Panc1 (cell line): ENCODE data around the gene IL1R2. TPM values are rescaled to one million over a fixed set of nuclear protein-coding genes. Genes with fewer than 3 reads are reported as not detected.

Source experiments
- ATAC-seq: fragments of 200-7000 bp; cut with Tn5 transposase; 2 replicates; pipeline ENCODE4 v1.9.1; 2020; ENCODE audit warnings: mild to moderate bottlenecking, moderate library complexity
- BruUV-seq: library from RNA; stranded (reverse); fragments of 400-500 nt; replicated peaks from 2 replicates; lab custom pipeline; 2021; lab: Mats Ljungman, UMichigan
- CTCF ChIA-PET: fragments of 300-600 bp; sonication (Branson Sonifier 250); formaldehyde crosslinking; loops from one replicate; lab custom pipeline; 2022; ENCODE audit warnings: antibody characterized with exemption; lab: Charles Lee
- POLR2A ChIA-PET: fragments of 300-600 bp; sonication (Branson Sonifier 250); formaldehyde crosslinking; loops from one replicate; lab custom pipeline; 2022; ENCODE audit warnings: antibody characterized with exemption; lab: Charles Lee
- DNase-seq: peaks from one replicate; pipeline ENCODE4 v3.0.0-alpha.2; 2010; ENCODE audit warnings: low read depth, low spot score
- H3K27ac ChIP-seq: 2 replicates; pipeline ENCODE4 v1.5.1; 2011; ENCODE audit warnings: mild to moderate bottlenecking, low read length, inconsistent platforms
- H3K27me3 ChIP-seq: fragments of 200-500 bp; sonication (Bioruptor generic); 2 replicates; pipeline ENCODE4 v1.6.0; 2014; ENCODE audit warnings: low read length, inconsistent platforms; ENCODE audit not compliant: control insufficient read depth, insufficient read depth
- H3K36me3 ChIP-seq: fragments of 200-500 bp; sonication (Bioruptor generic); 2 replicates; pipeline ENCODE4 v1.5.1; 2014; ENCODE audit warnings: inconsistent platforms, mild to moderate bottlenecking, low read length, moderate library complexity; ENCODE audit not compliant: control insufficient read depth, insufficient read depth
- H3K4me1 ChIP-seq: 2 replicates; pipeline ENCODE4 v1.5.1; 2011; ENCODE audit warnings: inconsistent platforms, mild to moderate bottlenecking, low read length, moderate library complexity; ENCODE audit not compliant: control insufficient read depth, insufficient read depth
- H3K4me3 ChIP-seq, 2 experiments: 2 replicates each; pipeline ENCODE4 v1.5.1; 2011 to 2012; ENCODE audit warnings: low read depth in 2 of 2, low read length in 2 of 2, mild to moderate bottlenecking in 2 of 2, inconsistent platforms in 1 of 2, moderate library complexity in 1 of 2
- H3K9me3 ChIP-seq: fragments of 200-500 bp; sonication (Bioruptor generic); 2 replicates; pipeline ENCODE4 v1.5.1; 2014; ENCODE audit warnings: low read depth, mild to moderate bottlenecking, inconsistent platforms, low read length, moderate library complexity; ENCODE audit not compliant: control insufficient read depth, insufficient read depth
- POLR2AphosphoS5 ChIP-seq: IDR thresholded peaks from 2 replicates; pipeline ENCODE4 v1.6.1; 2012; ENCODE audit warnings: mild to moderate bottlenecking, low read depth, low read length, moderate library complexity
- SIN3A ChIP-seq: IDR thresholded peaks from 2 replicates; pipeline ENCODE4 v1.6.1; 2012; ENCODE audit warnings: low read depth, mild to moderate bottlenecking, low read length, moderate library complexity, borderline replicate concordance; ENCODE audit not compliant: insufficient read depth
- TCF7L2 ChIP-seq: IDR thresholded peaks from 2 replicates; pipeline ENCODE4 v1.6.1; 2011; ENCODE audit warnings: mild to moderate bottlenecking, low read depth, low read length, inconsistent platforms
- in situ Hi-C: cut with HindIII; loops from 2 replicates; pipeline ENCODE4 v1.10.0; 2016; ENCODE audit warnings: low sequenced_read_pairs, low pct_unique_long_range_greater_than_20kb
- intact Hi-C: fragments of 100-400 bp; cut with micrococcal nuclease; formaldehyde crosslinking; loops from one replicate; pipeline ENCODE4 v1.10.0; 2022; ENCODE audit not compliant: unreplicated experiment
- total RNA-seq: library from RNA; stranded (reverse); gene quantifications from one replicate; pipeline ENCODE4 v1.2.1, GENCODE V29; 2021; ENCODE audit not compliant: unreplicated experiment
- TF ChIP-seq, protein P1 (sequence below), 2 experiments: IDR thresholded peaks; 2 replicates each; pipeline ENCODE4 v1.6.1; 2011 to 2012; ENCODE audit warnings: low read depth in 2 of 2, control low read depth in 1 of 2, low read length in 1 of 2, mild to moderate bottlenecking in 1 of 2, moderate library complexity in 1 of 2; ENCODE audit not compliant: insufficient read depth in 1 of 2
- TF ChIP-seq, protein P2 (sequence below): fragments of 450-650 bp; IDR thresholded peaks from 2 replicates; pipeline ENCODE4 v1.5.1; 2017; ENCODE audit warnings: mild to moderate bottlenecking

Gene IL1R2
- total RNA-seq, 1 experiment from 2014 or later: 0.15 TPM

GRCh38 chr2:102056079-102056581 lies 64.4 kb downstream of the IL1R2 start:
- ATAC-seq: no peak
- H3K27ac ChIP-seq: no peak overlapping the region
- ChIA-PET CTCF (no interaction called here), POLR2A (no interaction called here)
- no peaks in the 10 kb centered on the region for H3K36me3 ChIP-seq
- no peak overlapping the region for H3K4me3 ChIP-seq
- no peaks in the 10 kb centered on the region for H3K4me1 ChIP-seq
- H3K27me3 ChIP-seq: no peaks in the 10 kb centered on the region
- no peak for DNase-seq
- in situ Hi-C loops (no loop called here), intact Hi-C loops (no loop called here)
- H3K9me3 ChIP-seq: no peaks in the 10 kb centered on the region
- no TSS peak for BruUV-seq
- TF ChIP-seq, protein P1, sequence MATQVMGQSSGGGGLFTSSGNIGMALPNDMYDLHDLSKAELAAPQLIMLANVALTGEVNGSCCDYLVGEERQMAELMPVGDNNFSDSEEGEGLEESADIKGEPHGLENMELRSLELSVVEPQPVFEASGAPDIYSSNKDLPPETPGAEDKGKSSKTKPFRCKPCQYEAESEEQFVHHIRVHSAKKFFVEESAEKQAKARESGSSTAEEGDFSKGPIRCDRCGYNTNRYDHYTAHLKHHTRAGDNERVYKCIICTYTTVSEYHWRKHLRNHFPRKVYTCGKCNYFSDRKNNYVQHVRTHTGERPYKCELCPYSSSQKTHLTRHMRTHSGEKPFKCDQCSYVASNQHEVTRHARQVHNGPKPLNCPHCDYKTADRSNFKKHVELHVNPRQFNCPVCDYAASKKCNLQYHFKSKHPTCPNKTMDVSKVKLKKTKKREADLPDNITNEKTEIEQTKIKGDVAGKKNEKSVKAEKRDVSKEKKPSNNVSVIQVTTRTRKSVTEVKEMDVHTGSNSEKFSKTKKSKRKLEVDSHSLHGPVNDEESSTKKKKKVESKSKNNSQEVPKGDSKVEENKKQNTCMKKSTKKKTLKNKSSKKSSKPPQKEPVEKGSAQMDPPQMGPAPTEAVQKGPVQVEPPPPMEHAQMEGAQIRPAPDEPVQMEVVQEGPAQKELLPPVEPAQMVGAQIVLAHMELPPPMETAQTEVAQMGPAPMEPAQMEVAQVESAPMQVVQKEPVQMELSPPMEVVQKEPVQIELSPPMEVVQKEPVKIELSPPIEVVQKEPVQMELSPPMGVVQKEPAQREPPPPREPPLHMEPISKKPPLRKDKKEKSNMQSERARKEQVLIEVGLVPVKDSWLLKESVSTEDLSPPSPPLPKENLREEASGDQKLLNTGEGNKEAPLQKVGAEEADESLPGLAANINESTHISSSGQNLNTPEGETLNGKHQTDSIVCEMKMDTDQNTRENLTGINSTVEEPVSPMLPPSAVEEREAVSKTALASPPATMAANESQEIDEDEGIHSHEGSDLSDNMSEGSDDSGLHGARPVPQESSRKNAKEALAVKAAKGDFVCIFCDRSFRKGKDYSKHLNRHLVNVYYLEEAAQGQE (IDR thresholded peaks at IDR 0.05; ENCODE audit: insufficient read depth in 1 of 2, low read depth in 2 of 2, low read length in 1 of 2): no peak
- TF ChIP-seq TCF7L2 (no peak), POLR2AphosphoS5 (no peak), SIN3A (no peak)
- TF ChIP-seq, protein P2, sequence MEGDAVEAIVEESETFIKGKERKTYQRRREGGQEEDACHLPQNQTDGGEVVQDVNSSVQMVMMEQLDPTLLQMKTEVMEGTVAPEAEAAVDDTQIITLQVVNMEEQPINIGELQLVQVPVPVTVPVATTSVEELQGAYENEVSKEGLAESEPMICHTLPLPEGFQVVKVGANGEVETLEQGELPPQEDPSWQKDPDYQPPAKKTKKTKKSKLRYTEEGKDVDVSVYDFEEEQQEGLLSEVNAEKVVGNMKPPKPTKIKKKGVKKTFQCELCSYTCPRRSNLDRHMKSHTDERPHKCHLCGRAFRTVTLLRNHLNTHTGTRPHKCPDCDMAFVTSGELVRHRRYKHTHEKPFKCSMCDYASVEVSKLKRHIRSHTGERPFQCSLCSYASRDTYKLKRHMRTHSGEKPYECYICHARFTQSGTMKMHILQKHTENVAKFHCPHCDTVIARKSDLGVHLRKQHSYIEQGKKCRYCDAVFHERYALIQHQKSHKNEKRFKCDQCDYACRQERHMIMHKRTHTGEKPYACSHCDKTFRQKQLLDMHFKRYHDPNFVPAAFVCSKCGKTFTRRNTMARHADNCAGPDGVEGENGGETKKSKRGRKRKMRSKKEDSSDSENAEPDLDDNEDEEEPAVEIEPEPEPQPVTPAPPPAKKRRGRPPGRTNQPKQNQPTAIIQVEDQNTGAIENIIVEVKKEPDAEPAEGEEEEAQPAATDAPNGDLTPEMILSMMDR: no peak

DNA sequence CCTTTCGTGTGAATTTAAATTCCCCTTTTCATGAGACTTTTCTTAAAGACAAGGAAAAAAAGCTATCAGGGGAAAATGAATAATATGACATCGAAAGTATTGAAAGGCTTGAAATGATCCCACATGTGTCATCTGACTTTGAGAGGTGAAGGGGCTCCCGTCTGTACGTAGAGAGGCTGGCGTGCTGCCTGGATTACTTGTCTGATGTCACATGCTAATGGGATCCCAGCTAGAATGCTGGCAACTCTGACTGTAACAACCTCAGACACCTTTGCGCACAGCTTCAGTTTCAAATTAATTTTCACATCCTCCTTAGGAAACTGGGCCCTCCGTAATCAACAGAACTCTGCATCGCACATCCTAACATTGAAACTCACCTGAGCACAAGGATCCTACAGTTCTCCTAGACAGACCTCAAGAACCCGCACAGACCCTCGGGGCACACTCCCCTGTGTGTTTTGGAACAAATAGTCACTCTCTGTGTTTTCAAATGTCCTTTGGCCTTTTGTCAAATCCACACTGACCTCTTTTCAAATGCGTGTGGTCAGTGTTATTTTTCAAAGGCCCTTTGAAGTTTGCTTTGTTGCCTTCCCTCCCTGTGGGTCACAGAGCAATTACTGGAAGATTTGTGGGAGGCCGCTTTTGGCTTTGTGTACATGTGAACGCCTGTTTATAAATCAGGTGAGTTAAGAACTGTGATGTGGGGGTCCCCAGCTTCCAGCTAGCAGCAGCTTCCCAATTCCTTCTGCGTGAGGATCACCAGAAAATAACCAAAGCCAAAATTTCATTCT lies 65.9 kb downstream of the IL1R2 start:
- Histone ChIP-seq H3K4me3 (no peak overlapping the region), H3K27me3 (no peaks in the 10 kb centered on the region), H3K4me1 (no peaks in the 10 kb centered on the region), H3K36me3 (no peaks in the 10 kb centered on the region), H3K9me3 (no peaks in the 10 kb centered on the region), H3K27ac (no peak overlapping the region)
- ChIA-PET CTCF (no interaction called here), POLR2A (no interaction called here)
- DNase-seq (no peak), ATAC-seq (no peak)
- BruUV-seq: no TSS peak
- intact Hi-C loops (no loop called here), in situ Hi-C loops (no loop called here)
- no peak for TF ChIP-seq TCF7L2
- TF ChIP-seq SIN3A: no peak
- no peak for TF ChIP-seq POLR2AphosphoS5
- TF ChIP-seq, protein P2: no peak
- TF ChIP-seq, protein P1 (IDR thresholded peaks at IDR 0.05; ENCODE audit: insufficient read depth in 1 of 2, low read depth in 2 of 2, low read length in 1 of 2): no peak
